GM23338 (cell line): ENCODE measurements around the gene DNAJC22. TPM values are rescaled to one million over a fixed set of nuclear protein-coding genes. Genes with fewer than 3 reads are reported as not detected.

Experiments used
- ATAC-seq: fragments of 200-7000 bp; cut with Tn5 transposase; 3 replicates; pipeline ENCODE4 v1.9.1; 2020
- DNase-seq: peaks from one replicate; pipeline ENCODE4 v3.0.0-alpha.2; 2015; ENCODE audit warnings: low spot score
- H2AFZ ChIP-seq: fragments of 200-600 bp; sonication (generic); 2 replicates; pipeline ENCODE4 v1.8.0; 2016; ENCODE audit warnings: antibody characterized with exemption, mild to moderate bottlenecking, moderate library complexity
- H3F3A ChIP-seq: fragments of 200-600 bp; sonication (generic); replicated peaks from 2 replicates; pipeline ENCODE4 v1.8.0; 2017; ENCODE audit warnings: antibody characterized with exemption, mixed run types, low read depth
- H3K27ac ChIP-seq: fragments of 200-600 bp; sonication (generic); 2 replicates; pipeline ENCODE4 v1.6.1; 2016; ENCODE audit warnings: low read depth
- H3K27me3 ChIP-seq: fragments of 200-600 bp; sonication (generic); 2 replicates; pipeline ENCODE4 v1.8.0; 2016; ENCODE audit warnings: mild to moderate bottlenecking, mixed run types, moderate library complexity; ENCODE audit not compliant: insufficient read depth
- H3K36me3 ChIP-seq: fragments of 200-600 bp; sonication (generic); 2 replicates; pipeline ENCODE4 v1.8.0; 2016; ENCODE audit warnings: mild to moderate bottlenecking; ENCODE audit not compliant: insufficient read depth
- H3K4me1 ChIP-seq: fragments of 200-600 bp; sonication (generic); 2 replicates; pipeline ENCODE4 v1.8.0; 2016; ENCODE audit warnings: mild to moderate bottlenecking, moderate library complexity; ENCODE audit not compliant: insufficient read depth
- H3K4me2 ChIP-seq: fragments of 200-600 bp; sonication (generic); 2 replicates; pipeline ENCODE4 v1.7.1; 2017; ENCODE audit warnings: mixed run types
- H3K4me3 ChIP-seq: fragments of 200-600 bp; sonication (generic); 2 replicates; pipeline ENCODE4 v1.6.1; 2016; ENCODE audit warnings: mixed run types
- H3K79me2 ChIP-seq: fragments of 200-600 bp; sonication (generic); replicated peaks from 2 replicates; pipeline ENCODE4 v1.8.0; 2017; ENCODE audit warnings: mild to moderate bottlenecking; ENCODE audit not compliant: insufficient read depth
- H3K9me2 ChIP-seq: fragments of 200-600 bp; sonication (generic); 2 replicates; pipeline ENCODE4 v1.8.0; 2017; ENCODE audit not compliant: insufficient read depth
- H4K20me1 ChIP-seq: fragments of 200-600 bp; sonication (generic); replicated peaks from 2 replicates; pipeline ENCODE4 v1.8.0; 2017; ENCODE audit warnings: mild to moderate bottlenecking; ENCODE audit not compliant: insufficient read depth
- H3K27ac Mint-ChIP-seq: 2 replicates; pipeline ENCODE4 v1.8.0; 2020; ENCODE audit warnings: inconsistent platforms, mild to moderate bottlenecking, moderate library complexity, mixed read lengths
- H3K27me3 Mint-ChIP-seq: 3 replicates; pipeline ENCODE4 v1.8.0; 2022; ENCODE audit warnings: low read depth, mild to moderate bottlenecking, moderate library complexity, mixed read lengths, inconsistent platforms; ENCODE audit not compliant: insufficient read depth, poor library complexity
- H3K36me3 Mint-ChIP-seq: 3 replicates; pipeline ENCODE4 v1.8.0; 2021; ENCODE audit warnings: low read depth, mild to moderate bottlenecking, inconsistent platforms, moderate library complexity, mixed read lengths
- H3K4me1 Mint-ChIP-seq: 3 replicates; pipeline ENCODE4 v1.8.0; 2020; ENCODE audit warnings: mild to moderate bottlenecking, inconsistent platforms, mixed read lengths
- H3K4me3 Mint-ChIP-seq: 3 replicates; pipeline ENCODE4 v1.8.0; 2021; ENCODE audit warnings: moderate library complexity, mild to moderate bottlenecking, inconsistent platforms, mixed read lengths
- H3K9me3 Mint-ChIP-seq: 3 replicates; pipeline ENCODE4 v1.8.0; 2020; ENCODE audit warnings: moderate library complexity, mild to moderate bottlenecking, inconsistent platforms, mixed read lengths
- CREB1 ChIP-seq: fragments of 250-450 bp; sonication (Bioruptor Pico); IDR thresholded peaks from 2 replicates; pipeline ENCODE4 v1.5.0; 2020; ENCODE audit warnings: low read depth, mild to moderate bottlenecking, moderate library complexity
- CTCF ChIP-seq, 2 experiments: fragments of 200-600 bp in 1 of 2; sonication (generic) in 1 of 2; conservative IDR thresholded peaks; 2 replicates each; pipeline versions ENCODE4 v1.5.1 to v1.6.1; 2016 to 2017; ENCODE audit warnings: antibody characterized with exemption in 2 of 2, low read depth in 2 of 2, mild to moderate bottlenecking in 2 of 2, moderate library complexity in 1 of 2
- ETS1 ChIP-seq: IDR thresholded peaks from 2 replicates; pipeline ENCODE4 v1.6.1; 2016; ENCODE audit warnings: antibody characterized with exemption
- EZH2 ChIP-seq: fragments of 200-600 bp; sonication (generic); IDR thresholded peaks from one replicate; pipeline ENCODE4 v1.8.0; 2017; ENCODE audit warnings: antibody characterized with exemption, mild to moderate bottlenecking, low read depth; ENCODE audit not compliant: unreplicated experiment
- EZH2phosphoT487 ChIP-seq: fragments of 200-600 bp; sonication (generic); IDR thresholded peaks from one replicate; pipeline ENCODE4 v1.8.1; 2018; ENCODE audit warnings: antibody characterized with exemption; ENCODE audit not compliant: unreplicated experiment
- JUNB ChIP-seq: IDR thresholded peaks from one replicate; pipeline ENCODE4 v1.6.1; 2016; ENCODE audit warnings: antibody characterized with exemption; ENCODE audit not compliant: unreplicated experiment
- NANOG ChIP-seq: IDR thresholded peaks from 2 replicates; pipeline ENCODE4 v1.6.1; 2016; ENCODE audit warnings: antibody characterized with exemption, borderline replicate concordance
- POLR2AphosphoS5 ChIP-seq: IDR thresholded peaks from 2 replicates; pipeline ENCODE4 v1.6.1; 2016; ENCODE audit warnings: antibody characterized with exemption, low read depth
- STAT1 ChIP-seq: IDR thresholded peaks from one replicate; pipeline ENCODE4 v1.6.1; 2016; ENCODE audit warnings: antibody characterized with exemption; ENCODE audit not compliant: unreplicated experiment
- ZNF114 ChIP-seq: fragments of 250-450 bp; sonication (Bioruptor Pico); IDR thresholded peaks from 2 replicates; pipeline ENCODE4 v1.5.0; 2020; ENCODE audit warnings: mild to moderate bottlenecking, moderate library complexity
- ZNF331 ChIP-seq: fragments of 250-450 bp; sonication (Bioruptor Pico); IDR thresholded peaks from 2 replicates; pipeline ENCODE4 v1.5.0; 2020; ENCODE audit warnings: low read depth, mild to moderate bottlenecking, moderate library complexity
- ZNF462 ChIP-seq: fragments of 250-450 bp; sonication (Bioruptor Pico); IDR thresholded peaks from 2 replicates; pipeline ENCODE4 v1.5.0; 2020; ENCODE audit warnings: mild to moderate bottlenecking, moderate library complexity
- polyA plus RNA-seq: library from polyadenylated mRNA; unstranded; fragments of >200 nt; fragmentation: Nextera tagmentation; extraction: Ambion mirVana; gene quantifications from 2 replicates; pipeline ENCODE4 v1.2.1, GENCODE V29; 2016
- total RNA-seq: library from RNA; depleted of rRNA; stranded (reverse); fragments of >200 nt; shearing (Covaris generic); gene quantifications from 2 replicates; pipeline ENCODE4 v1.2.3, GENCODE V29; 2014
- TF ChIP-seq, protein P1 (sequence below): IDR thresholded peaks from one replicate; pipeline ENCODE4 v1.6.1; 2018; ENCODE audit warnings: antibody characterized with exemption; ENCODE audit not compliant: unreplicated experiment

Gene DNAJC22
- total and polyA plus RNA-seq, 2 experiments from 2014 or later = 0.10 TPM; not detected in 1

DNA sequence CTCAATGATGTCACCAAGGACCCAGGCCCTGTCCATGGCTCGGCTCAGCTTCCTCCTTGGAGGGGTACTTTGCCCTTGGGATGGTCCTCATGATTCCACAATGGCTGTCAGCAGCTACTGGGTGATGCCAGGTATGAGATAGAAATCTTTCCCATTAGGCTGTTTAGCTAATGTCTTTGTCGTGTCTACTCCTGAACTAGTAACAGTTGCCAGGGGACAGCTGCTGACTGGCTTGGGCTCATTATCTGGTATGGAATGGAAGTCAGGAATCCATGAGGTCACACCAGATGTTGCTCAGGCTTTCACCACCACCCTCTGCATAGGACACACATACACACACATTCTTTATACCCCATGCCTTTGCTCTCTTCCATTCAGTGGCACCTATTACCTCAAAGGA is 42.5 kb upstream of the DNAJC22 start:
- Histone ChIP-seq H3K4me1 (no peaks in the 10 kb centered on the region), H3K36me3 (no peaks in the 10 kb centered on the region), H3K79me2 (no peaks in the 10 kb centered on the region), H3K9me2 (no peaks in the 10 kb centered on the region), H3F3A (no peaks in the 10 kb centered on the region), H4K20me1 (no peaks in the 10 kb centered on the region), H2AFZ (no peak overlapping the region), H3K4me3 (no peak overlapping the region), H3K27ac (no peak overlapping the region), H3K4me2 (no peak overlapping the region), H3K27me3 (peaks cover 17% of the 10 kb centered on the region)
- TF ChIP-seq EZH2phosphoT487 = no peak
- no peak for TF ChIP-seq POLR2AphosphoS5
- TF ChIP-seq JUNB = no peak
- TF ChIP-seq NANOG = no peak
- no peak for TF ChIP-seq ZNF331 (CRISPR knock-in tag)
- TF ChIP-seq CREB1 (CRISPR knock-in tag) = no peak
- TF ChIP-seq, protein P1, sequence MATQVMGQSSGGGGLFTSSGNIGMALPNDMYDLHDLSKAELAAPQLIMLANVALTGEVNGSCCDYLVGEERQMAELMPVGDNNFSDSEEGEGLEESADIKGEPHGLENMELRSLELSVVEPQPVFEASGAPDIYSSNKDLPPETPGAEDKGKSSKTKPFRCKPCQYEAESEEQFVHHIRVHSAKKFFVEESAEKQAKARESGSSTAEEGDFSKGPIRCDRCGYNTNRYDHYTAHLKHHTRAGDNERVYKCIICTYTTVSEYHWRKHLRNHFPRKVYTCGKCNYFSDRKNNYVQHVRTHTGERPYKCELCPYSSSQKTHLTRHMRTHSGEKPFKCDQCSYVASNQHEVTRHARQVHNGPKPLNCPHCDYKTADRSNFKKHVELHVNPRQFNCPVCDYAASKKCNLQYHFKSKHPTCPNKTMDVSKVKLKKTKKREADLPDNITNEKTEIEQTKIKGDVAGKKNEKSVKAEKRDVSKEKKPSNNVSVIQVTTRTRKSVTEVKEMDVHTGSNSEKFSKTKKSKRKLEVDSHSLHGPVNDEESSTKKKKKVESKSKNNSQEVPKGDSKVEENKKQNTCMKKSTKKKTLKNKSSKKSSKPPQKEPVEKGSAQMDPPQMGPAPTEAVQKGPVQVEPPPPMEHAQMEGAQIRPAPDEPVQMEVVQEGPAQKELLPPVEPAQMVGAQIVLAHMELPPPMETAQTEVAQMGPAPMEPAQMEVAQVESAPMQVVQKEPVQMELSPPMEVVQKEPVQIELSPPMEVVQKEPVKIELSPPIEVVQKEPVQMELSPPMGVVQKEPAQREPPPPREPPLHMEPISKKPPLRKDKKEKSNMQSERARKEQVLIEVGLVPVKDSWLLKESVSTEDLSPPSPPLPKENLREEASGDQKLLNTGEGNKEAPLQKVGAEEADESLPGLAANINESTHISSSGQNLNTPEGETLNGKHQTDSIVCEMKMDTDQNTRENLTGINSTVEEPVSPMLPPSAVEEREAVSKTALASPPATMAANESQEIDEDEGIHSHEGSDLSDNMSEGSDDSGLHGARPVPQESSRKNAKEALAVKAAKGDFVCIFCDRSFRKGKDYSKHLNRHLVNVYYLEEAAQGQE = no peak
- TF ChIP-seq ETS1 = no peak
- TF ChIP-seq ZNF462 = no peak
- TF ChIP-seq EZH2 = no peak
- TF ChIP-seq ZNF114 (CRISPR knock-in tag) = no peak
- no peak for TF ChIP-seq STAT1
- TF ChIP-seq CTCF (conservative IDR thresholded peaks at IDR 0.05; ENCODE audit: low read depth in 2 of 2) = no peak
- no peak overlapping the region for H3K27ac Mint-ChIP-seq
- DNase-seq (no peak), ATAC-seq (no peak)
- H3K36me3 Mint-ChIP-seq = no peaks in the 10 kb centered on the region
- no peak overlapping the region for H3K4me3 Mint-ChIP-seq
- H3K27me3 Mint-ChIP-seq = peaks cover 12% of the 10 kb centered on the region
- no peaks in the 10 kb centered on the region for H3K4me1 Mint-ChIP-seq
- no peaks in the 10 kb centered on the region for H3K9me3 Mint-ChIP-seq
